HG02885 (cell line): ENCODE results near the gene GPRC5C.
"Not testable (repeated sequence)": the region's sequence is repeated elsewhere in the genome, so short reads cannot be mapped to it uniquely, and the experiment has no call there.

Experiments used
- ATAC-seq: cut with Tn5 transposase; IDR thresholded peaks from one replicate; pipeline ENCODE4 v1.9.1; 2021; ENCODE audit warnings: mild to moderate bottlenecking; ENCODE audit not compliant: unreplicated experiment, poor library complexity

GPRC5C gene

GRCh38 chr17:74404789-74405188, 27.1 kb upstream of the GPRC5C start:
- ATAC-seq = no peak

- not testable (repeated sequence) for ATAC-seq
These were observed 26.6 kb upstream of the GPRC5C start for GRCh38 chr17:74405311-74405710.

- no peak for ATAC-seq
These were observed 24.5 kb upstream of the GPRC5C start for GRCh38 chr17:74407384-74407783.

- no peak for ATAC-seq
These were observed 23.6 kb upstream of the GPRC5C start for GRCh38 chr17:74408262-74408661.

GRCh38 chr17:74408815-74409214, 23.1 kb upstream of the GPRC5C start:
- ATAC-seq = no peak

GRCh38 chr17:74410001-74410443, 21.9 kb upstream of the GPRC5C start:
- ATAC-seq = no peak

GRCh38 chr17:74412581-74412980, 19.3 kb upstream of the GPRC5C start:
- ATAC-seq = no peak

- ATAC-seq = no peak
These were observed 18.4 kb upstream of the GPRC5C start for GRCh38 chr17:74413491-74413890.

- ATAC-seq = no peak
These were observed 17.4 kb upstream of the GPRC5C start for GRCh38 chr17:74414510-74414909.

- no peak for ATAC-seq
These were observed 16.1 kb upstream of the GPRC5C start for GRCh38 chr17:74415608-74416396.

GRCh38 chr17:74417178-74418045, 14.5 kb upstream of the GPRC5C start:
- no peak for ATAC-seq

- ATAC-seq = no peak
These were observed 11.9 kb upstream of the GPRC5C start for GRCh38 chr17:74419928-74420411.

- no peak for ATAC-seq
These were observed 7.8 kb upstream of the GPRC5C start for GRCh38 chr17:74424117-74424516.

- no peak for ATAC-seq
These were observed 7.2 kb upstream of the GPRC5C start for GRCh38 chr17:74424657-74425056.

GRCh38 chr17:74426551-74427047, 5.3 kb upstream of the GPRC5C start:
- no peak for ATAC-seq

GRCh38 chr17:74427048-74427762, 4.7 kb upstream of the GPRC5C start:
- ATAC-seq = no peak

GRCh38 chr17:74427763-74428153, 4.1 kb upstream of the GPRC5C start:
- ATAC-seq = no peak

GRCh38 chr17:74429604-74430384, 2.1 kb upstream of the GPRC5C start:
- ATAC-seq = no peak

GRCh38 chr17:74430385-74430705, 1.5 kb upstream of the GPRC5C start:
- no peak for ATAC-seq
